Measurements from ENCODE around the gene NKX2-4. TPM values are rescaled to one million over a fixed set of nuclear protein-coding genes. Genes with fewer than 3 reads are reported as not detected.

NKX2-4 gene
- total RNA-seq, 2 experiments from 2014 or later = not detected

DNA sequence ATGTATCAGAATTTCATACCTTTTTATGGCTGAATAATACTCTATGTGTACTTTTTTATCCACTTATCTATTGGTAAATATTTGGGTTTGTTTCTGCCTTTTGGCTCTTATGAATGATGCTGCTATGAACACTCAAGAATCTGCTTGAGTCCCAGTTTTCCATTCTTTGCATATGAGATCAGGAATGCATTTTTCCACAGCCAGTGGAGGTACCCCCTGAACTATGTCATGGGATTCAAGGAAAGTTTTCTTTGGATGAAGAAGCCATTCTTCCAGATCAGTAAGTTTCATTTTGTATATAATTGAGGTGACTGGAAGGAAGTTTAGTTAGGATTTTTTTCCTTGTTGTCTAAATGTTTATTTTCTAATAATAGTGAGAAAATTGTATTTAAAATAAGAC is 40.9 kb downstream of the NKX2-4 start:
- ChIA-PET CTCF (ENCODE audit: unreplicated experiment) (no interaction called here), POLR2A (interaction anchor here (0.8 kb wide), 2 partner anchors 39 to 464 kb away, joined by 3 read pairs; no protein-coding TSS in a partner anchor)
- H3K9me3 ChIP-seq (ENCODE audit: low read length) = no peaks in the 10 kb centered on the region
- H3K4me3 ChIP-seq (ENCODE audit: low read depth, low read length, poor library complexity, severe bottlenecking) = no peak overlapping the region
- H3K27ac ChIP-seq (ENCODE audit: low read depth, low read length, poor library complexity, severe bottlenecking) = no peak overlapping the region
- H3K36me3 ChIP-seq (ENCODE audit: insufficient read depth, low read length) = peaks cover 80% of the 10 kb centered on the region
- no peak for DNase-seq (ENCODE audit: low spot score)
- no peak overlapping the region for H2AFZ ChIP-seq (ENCODE audit: low read length)
- no peaks in the 10 kb centered on the region for H3K79me2 ChIP-seq (ENCODE audit: insufficient read depth, low read depth, low read length)
- intact Hi-C loops (cut with micrococcal nuclease; ENCODE audit: unreplicated experiment) = no loop called here
- H4K20me1 ChIP-seq (ENCODE audit: insufficient read depth, low read length) = no peaks in the 10 kb centered on the region
- TF ChIP-seq EZH2phosphoT487 (IDR thresholded peaks at IDR 0.05; ENCODE audit: borderline replicate concordance, low read depth, low read length) (no peak), CTCF (conservative IDR thresholded peaks at IDR 0.05; ENCODE audit: low read length) (no peak)
- no peaks in the 10 kb centered on the region for H3K4me1 ChIP-seq (ENCODE audit: insufficient read depth, low read length, poor library complexity, severe bottlenecking)
- no peak overlapping the region for H3K4me2 ChIP-seq (ENCODE audit: low read length)
- no peaks in the 10 kb centered on the region for H3K9me2 ChIP-seq (ENCODE audit: insufficient read depth, low read length)
- no TSS peak for BruUV-seq (replicated peaks)

DNA sequence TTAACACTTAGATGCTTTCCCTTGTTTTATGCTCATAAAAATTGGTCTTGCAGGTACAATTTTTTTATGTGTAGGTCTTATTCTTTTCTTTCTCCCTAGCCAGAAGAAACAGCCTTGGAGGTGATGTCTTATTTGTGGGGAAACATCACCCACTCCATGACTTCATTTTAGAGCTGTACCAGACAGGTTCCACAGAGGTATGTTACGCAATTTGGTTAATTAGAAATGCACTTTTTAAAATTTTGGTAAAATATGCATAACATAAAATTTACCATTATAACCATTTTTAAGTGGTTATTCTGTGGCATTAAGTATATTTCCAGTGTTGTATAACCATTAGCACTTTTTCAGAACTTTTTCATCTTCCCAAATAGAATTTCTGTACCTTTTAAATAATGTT is 41.3 kb downstream of the NKX2-4 start:
- Histone ChIP-seq H3K9me2 (ENCODE audit: insufficient read depth, low read length) (no peaks in the 10 kb centered on the region), H3K79me2 (ENCODE audit: insufficient read depth, low read depth, low read length) (no peaks in the 10 kb centered on the region), H3K4me3 (ENCODE audit: low read depth, low read length, poor library complexity, severe bottlenecking) (no peak overlapping the region), H3K4me2 (ENCODE audit: low read length) (no peak overlapping the region), H2AFZ (ENCODE audit: low read length) (no peak overlapping the region), H3K36me3 (ENCODE audit: insufficient read depth, low read length) (peaks cover 80% of the 10 kb centered on the region), H4K20me1 (ENCODE audit: insufficient read depth, low read length) (no peaks in the 10 kb centered on the region), H3K4me1 (ENCODE audit: insufficient read depth, low read length, poor library complexity, severe bottlenecking) (no peaks in the 10 kb centered on the region), H3K9me3 (ENCODE audit: low read length) (no peaks in the 10 kb centered on the region), H3K27ac (ENCODE audit: low read depth, low read length, poor library complexity, severe bottlenecking) (no peak overlapping the region)
- no peak for TF ChIP-seq EZH2phosphoT487 (IDR thresholded peaks at IDR 0.05; ENCODE audit: borderline replicate concordance, low read depth, low read length)
- TF ChIP-seq CTCF (conservative IDR thresholded peaks at IDR 0.05; ENCODE audit: low read length) = no peak
- no peak for DNase-seq (ENCODE audit: low spot score)
- BruUV-seq (replicated peaks) = no TSS peak
- POLR2A ChIA-PET = no interaction called here
- intact Hi-C loops (cut with micrococcal nuclease; ENCODE audit: unreplicated experiment) = no loop called here
- CTCF ChIA-PET (ENCODE audit: unreplicated experiment) = no interaction called here

DNA sequence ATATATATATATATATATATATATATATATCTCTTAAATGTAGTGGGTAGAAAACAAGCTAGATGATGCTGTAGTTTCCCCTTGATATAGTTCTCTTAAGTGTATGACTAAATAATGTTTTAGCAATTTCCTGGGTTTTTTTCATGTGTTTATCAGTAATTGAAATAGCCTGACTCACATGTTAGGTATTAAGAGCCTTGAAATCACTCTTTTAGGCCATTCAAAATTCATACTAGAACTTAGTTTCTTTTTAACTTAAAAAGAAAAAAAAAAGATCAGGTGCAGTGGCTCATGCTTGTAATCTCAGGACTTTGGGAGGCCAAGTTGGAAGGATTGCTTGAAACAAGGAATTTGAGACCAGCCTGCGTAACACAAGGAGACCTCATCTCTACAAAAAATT is 44.1 kb downstream of the NKX2-4 start:
- no peak overlapping the region for H3K4me2 ChIP-seq (ENCODE audit: low read length)
- no peak overlapping the region for H2AFZ ChIP-seq (ENCODE audit: low read length)
- no peaks in the 10 kb centered on the region for H3K9me3 ChIP-seq (ENCODE audit: low read length)
- no peaks in the 10 kb centered on the region for H3K4me1 ChIP-seq (ENCODE audit: insufficient read depth, low read length, poor library complexity, severe bottlenecking)
- DNase-seq (ENCODE audit: low spot score) = no peak
- POLR2A ChIA-PET = interaction anchor here (0.6 to 1.4 kb wide), 3 partner anchors 9 to 423 kb away, joined by 3 to 5 read pairs (median 3); no protein-coding TSS in a partner anchor
- intact Hi-C loops (cut with micrococcal nuclease; ENCODE audit: unreplicated experiment) = no loop called here
- no peak for TF ChIP-seq CTCF (conservative IDR thresholded peaks at IDR 0.05; ENCODE audit: low read length)
- no peak for TF ChIP-seq EZH2phosphoT487 (IDR thresholded peaks at IDR 0.05; ENCODE audit: borderline replicate concordance, low read depth, low read length)
- no peak overlapping the region for H3K27ac ChIP-seq (ENCODE audit: low read depth, low read length, poor library complexity, severe bottlenecking)
- CTCF ChIA-PET (ENCODE audit: unreplicated experiment) = no interaction called here
- peaks cover 76% of the 10 kb centered on the region for H3K36me3 ChIP-seq (ENCODE audit: insufficient read depth, low read length)
- H3K4me3 ChIP-seq (ENCODE audit: low read depth, low read length, poor library complexity, severe bottlenecking) = no peak overlapping the region
- H4K20me1 ChIP-seq (ENCODE audit: insufficient read depth, low read length) = no peaks in the 10 kb centered on the region
- H3K9me2 ChIP-seq (ENCODE audit: insufficient read depth, low read length) = no peaks in the 10 kb centered on the region
- no TSS peak for BruUV-seq (replicated peaks)
- H3K79me2 ChIP-seq (ENCODE audit: insufficient read depth, low read depth, low read length) = no peaks in the 10 kb centered on the region

Data from OCI-LY7 (cell line).